SK-N-SH (cell line): Measurements from ENCODE around the gene POLD2. TPM values are rescaled to one million over a fixed set of nuclear protein-coding genes. Genes with fewer than 3 reads are reported as not detected.
"Not testable (repeated sequence)": the region's sequence is repeated elsewhere in the genome, so short reads cannot be mapped to it uniquely, and the experiment has no call there.

Source experiments
- CTCF ChIA-PET: fragments of 300-600, 350-600 bp; formaldehyde crosslinking; extraction: SDS; loops from one replicate; lab custom pipeline; 2021; lab: Yijun Ruan, JAX
- POLR2A ChIA-PET: fragments of 350-600 bp; sonication (Branson Sonifier 250); formaldehyde crosslinking; extraction: SDS; loops from one replicate; lab custom pipeline; 2020; ENCODE audit warnings: antibody characterized with exemption, inconsistent platforms; lab: Yijun Ruan, JAX
- DNase-seq: peaks from one replicate; pipeline ENCODE4 v3.0.0; 2012
- H2AFZ ChIP-seq: fragments of 200-600 bp; sonication (generic); 2 replicates; pipeline ENCODE4 v1.8.1; 2016; ENCODE audit warnings: antibody characterized with exemption, mild to moderate bottlenecking, low read depth
- H3F3A ChIP-seq: fragments of 200-600 bp; sonication (generic); replicated peaks from 2 replicates; pipeline ENCODE3; 2016; ENCODE audit warnings: antibody characterized with exemption, mild to moderate bottlenecking; ENCODE audit not compliant: insufficient read depth
- H3K27ac ChIP-seq, 2 experiments: fragments of 200-500 bp in 1 of 2; fragments of 200-600 bp in 1 of 2; sonication (Bioruptor generic) in 1 of 2; sonication (generic), shearing (Covaris generic) in 1 of 2; 2 replicates each; pipeline versions ENCODE4 v1.5.1 to v1.6.1; 2014 to 2016; ENCODE audit warnings: low read depth in 2 of 2, inconsistent platforms in 1 of 2, low read length in 1 of 2, mild to moderate bottlenecking in 1 of 2, mixed read lengths in 1 of 2
- H3K27me3 ChIP-seq: fragments of 200-600 bp; sonication (generic), shearing (Covaris generic); 2 replicates; pipeline ENCODE4 v1.6.1; 2016; ENCODE audit warnings: mixed run types; ENCODE audit not compliant: insufficient read depth
- H3K36me3 ChIP-seq, 2 experiments: fragments of 200-500 bp in 1 of 2; fragments of 200-600 bp in 1 of 2; sonication (Bioruptor generic) in 1 of 2; sonication (generic) in 1 of 2; replicated peaks in 1 of 2; 2 replicates each; pipeline versions ENCODE3 to v1.5.1; 2014 to 2016; ENCODE audit warnings: low read length in 1 of 2, mild to moderate bottlenecking in 1 of 2; ENCODE audit not compliant: insufficient read depth in 2 of 2, control insufficient read depth in 1 of 2
- H3K4me1 ChIP-seq, 2 experiments: fragments of 200-500 bp in 1 of 2; fragments of 200-600 bp in 1 of 2; sonication (Bioruptor generic) in 1 of 2; sonication (generic), shearing (Covaris generic) in 1 of 2; 2 replicates each; pipeline versions ENCODE4 v1.5.1 to v1.6.1; 2014 to 2016; ENCODE audit warnings: low read depth in 1 of 2, low read length in 1 of 2, mixed run types in 1 of 2; ENCODE audit not compliant: insufficient read depth in 2 of 2, control insufficient read depth in 1 of 2
- H3K4me2 ChIP-seq: fragments of 200-600 bp; sonication (generic), shearing (Covaris generic); 2 replicates; pipeline ENCODE4 v1.6.1; 2017; ENCODE audit warnings: mixed run types
- H3K4me3 ChIP-seq, 2 experiments: fragments of 200-500 bp in 1 of 2; fragments of 200-600 bp in 1 of 2; sonication (Bioruptor generic) in 1 of 2; sonication (generic), shearing (Covaris generic) in 1 of 2; 2 replicates each; pipeline versions ENCODE4 v1.5.1 to v1.8.1; 2014 to 2016; ENCODE audit warnings: low read depth in 2 of 2, inconsistent platforms in 1 of 2, low read length in 1 of 2, mild to moderate bottlenecking in 1 of 2, mixed read lengths in 1 of 2, moderate library complexity in 1 of 2
- H3K79me2 ChIP-seq: fragments of 200-600 bp; sonication (generic); 2 replicates; pipeline ENCODE4 v1.8.1; 2017; ENCODE audit warnings: mild to moderate bottlenecking; ENCODE audit not compliant: insufficient read depth
- H3K9ac ChIP-seq: fragments of 200-600 bp; sonication (generic); 2 replicates; pipeline ENCODE4 v1.6.1; 2017; ENCODE audit warnings: mixed run types
- H3K9me2 ChIP-seq: fragments of 200-600 bp; sonication (generic); 2 replicates; pipeline ENCODE4 v1.6.1; 2017; ENCODE audit warnings: mixed run types
- H3K9me3 ChIP-seq: fragments of 200-600 bp; sonication (generic); 2 replicates; pipeline ENCODE4 v1.6.1; 2017; ENCODE audit warnings: mixed run types, mild to moderate bottlenecking, moderate library complexity
- H4K20me1 ChIP-seq: fragments of 200-600 bp; sonication (generic); 2 replicates; pipeline ENCODE4 v1.6.1; 2017; ENCODE audit warnings: mild to moderate bottlenecking, mixed run types; ENCODE audit not compliant: insufficient read depth
- EP300 ChIP-seq, 2 experiments: IDR thresholded peaks; 2 replicates each; pipeline versions ENCODE4 v1.4.0 to v1.6.1; 2012; ENCODE audit warnings: borderline replicate concordance in 1 of 2, low read depth in 1 of 2, low read length in 1 of 2
- FOSL2 ChIP-seq: IDR thresholded peaks from 2 replicates; pipeline ENCODE4 v1.4.0; 2012; ENCODE audit warnings: low read depth, mild to moderate bottlenecking, moderate library complexity, borderline replicate concordance
- GATA2 ChIP-seq: sonication (generic); formaldehyde crosslinking; IDR thresholded peaks from 2 replicates; pipeline ENCODE4 v1.5.0; 2020; ENCODE audit warnings: mild to moderate bottlenecking, missing genetic modification reagents
- MAX ChIP-seq: IDR thresholded peaks from 2 replicates; pipeline ENCODE4 v1.4.0; 2012; ENCODE audit warnings: low read depth
- NRF1 ChIP-seq: IDR thresholded peaks from 2 replicates; pipeline ENCODE4 v1.6.1; 2012; ENCODE audit warnings: low read depth, mild to moderate bottlenecking, low read length
- REST ChIP-seq: IDR thresholded peaks from 2 replicates; pipeline ENCODE4 v1.6.1; 2012; ENCODE audit warnings: mild to moderate bottlenecking, low read depth, low read length, moderate library complexity
- RXRA ChIP-seq: IDR thresholded peaks from 2 replicates; pipeline ENCODE4 v1.4.0; 2012; ENCODE audit warnings: low read depth, mild to moderate bottlenecking, borderline replicate concordance
- SIN3A ChIP-seq: IDR thresholded peaks from 2 replicates; pipeline ENCODE4 v1.6.1; 2012; ENCODE audit warnings: low read depth, mild to moderate bottlenecking, low read length, moderate library complexity, borderline replicate concordance
- TCF12 ChIP-seq: IDR thresholded peaks from 2 replicates; pipeline ENCODE4 v1.4.0; 2012
- USF1 ChIP-seq: IDR thresholded peaks from 2 replicates; pipeline ENCODE4 v1.4.0; 2012; ENCODE audit warnings: low read depth, borderline replicate concordance
- USF2 ChIP-seq: fragments of 150-350 bp; IDR thresholded peaks from 2 replicates; pipeline ENCODE4 v1.6.1; 2017; ENCODE audit warnings: antibody characterized with exemption, low read length, low read depth, borderline replicate concordance
- YY1 ChIP-seq: IDR thresholded peaks from 2 replicates; pipeline ENCODE4 v1.4.0; 2012; ENCODE audit warnings: low read depth, mild to moderate bottlenecking
- WGBS: methylation state at CpG from one replicate; pipeline ENCODE4 v1.1.6; 2017; ENCODE audit warnings: low lambda C conversion rate; 5-methylcytosine and 5-hydroxymethylcytosine counted together
- polyA plus RNA-seq, 3 experiments: library from polyadenylated mRNA; depleted of rRNA; stranded (reverse); fragments of >200 nt; gene quantifications; 2 replicates each; pipeline ENCODE4 v1.2.3, GENCODE V29; 2012
- TF ChIP-seq, protein P1 (sequence below): fragments of 150-350 bp; IDR thresholded peaks from 2 replicates; pipeline ENCODE4 v1.6.1; 2016; ENCODE audit warnings: mild to moderate bottlenecking, low read depth, low read length

POLD2 gene
- polyA plus RNA-seq, 1 of the 3 experiments (the other 2 are of a cell fraction) = 194 TPM

DNA sequence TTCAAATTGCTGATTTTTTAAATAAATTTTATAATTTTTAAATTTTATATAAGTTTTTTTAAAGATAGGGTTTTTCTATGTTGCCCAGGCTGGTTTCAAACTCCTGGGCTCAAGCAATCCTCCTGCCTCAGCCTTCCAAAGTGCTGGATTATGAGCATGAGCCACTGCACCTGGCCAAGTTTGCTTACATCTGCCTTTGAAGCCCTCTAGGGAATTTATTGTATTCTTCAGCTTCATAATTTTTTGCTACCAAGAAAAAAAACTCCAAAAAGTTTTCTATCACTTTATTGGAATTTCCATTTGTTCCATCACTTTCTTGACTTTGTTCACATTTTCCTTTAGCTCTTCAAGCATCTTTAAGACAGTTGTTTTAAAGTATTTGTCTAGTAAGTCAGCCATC is 3.8 kb upstream of the POLD2 start:
- H3K4me1 ChIP-seq = peaks cover 6 to 11% of the 10 kb centered on the region in 2 experiments; a peak in 3 of 4 replicates

DNA sequence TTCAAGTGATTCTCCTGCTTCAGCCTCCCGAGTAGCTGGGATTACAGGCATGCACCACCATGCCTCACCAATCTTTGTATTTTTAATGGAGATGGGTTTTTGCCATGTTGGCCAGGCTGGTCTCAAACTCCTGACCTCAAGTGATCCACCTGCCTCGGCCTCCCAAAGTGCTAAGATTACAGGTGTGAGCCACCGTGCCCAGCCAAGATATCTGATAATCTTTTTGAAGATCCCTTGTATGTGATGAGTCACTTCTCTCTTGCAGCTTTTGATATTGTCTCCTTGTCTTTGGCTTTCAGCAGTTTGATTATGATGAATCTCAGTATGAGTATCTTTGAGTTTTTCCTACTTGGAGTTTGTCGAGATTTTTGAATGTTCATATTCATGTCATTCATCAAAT is 3.2 kb upstream of the POLD2 start:
- H3K27me3 ChIP-seq, H2AFZ ChIP-seq, H3K4me3 ChIP-seq, H3K9ac ChIP-seq, H3K4me2 ChIP-seq, H3K27ac ChIP-seq, H3K9me2 ChIP-seq, H3K9me3 ChIP-seq, H3K36me3 ChIP-seq, H4K20me1 ChIP-seq, POLR2A ChIA-PET, DNase-seq: not testable (repeated sequence)
- peaks cover 11% of the 10 kb centered on the region for H3F3A ChIP-seq
- CTCF ChIA-PET = interaction anchor here (0.8 to 1.5 kb wide), 4 partner anchors 9 to 70 kb away, joined by 3 to 4 read pairs (median 4); no protein-coding TSS in a partner anchor
- H3K4me1 ChIP-seq = peaks cover 7 to 16% of the 10 kb centered on the region in 2 experiments; a peak in 3 of 4 replicates
- peaks cover 16% of the 10 kb centered on the region for H3K79me2 ChIP-seq
- 83% methylated on average over 4 of the region's 4 CpGs for WGBS

More for the DNA sequence above, 3.8 kb upstream of the POLD2 start:
- ChIA-PET CTCF (interaction anchor here (0.6 to 1.9 kb wide), 4 partner anchors 8 to 220 kb away, joined by 3 to 6 read pairs (median 4); partner anchors contain the start of gene YKT6), POLR2A (no interaction called here)
- H4K20me1 ChIP-seq = no peaks in the 10 kb centered on the region
- no peaks in the 10 kb centered on the region for H3K9me3 ChIP-seq
- no peaks in the 10 kb centered on the region for H3K9me2 ChIP-seq
- H3K36me3 ChIP-seq = no peaks in the 10 kb centered on the region
- H3K9ac ChIP-seq = no peak overlapping the region
- TF ChIP-seq SIN3A = no peak
- no peak for TF ChIP-seq GATA2 (CRISPR knock-in tag)
- TF ChIP-seq, protein P1, sequence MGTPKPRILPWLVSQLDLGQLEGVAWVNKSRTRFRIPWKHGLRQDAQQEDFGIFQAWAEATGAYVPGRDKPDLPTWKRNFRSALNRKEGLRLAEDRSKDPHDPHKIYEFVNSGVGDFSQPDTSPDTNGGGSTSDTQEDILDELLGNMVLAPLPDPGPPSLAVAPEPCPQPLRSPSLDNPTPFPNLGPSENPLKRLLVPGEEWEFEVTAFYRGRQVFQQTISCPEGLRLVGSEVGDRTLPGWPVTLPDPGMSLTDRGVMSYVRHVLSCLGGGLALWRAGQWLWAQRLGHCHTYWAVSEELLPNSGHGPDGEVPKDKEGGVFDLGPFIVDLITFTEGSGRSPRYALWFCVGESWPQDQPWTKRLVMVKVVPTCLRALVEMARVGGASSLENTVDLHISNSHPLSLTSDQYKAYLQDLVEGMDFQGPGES = no peak
- no peak for TF ChIP-seq TCF12
- no peak for TF ChIP-seq USF1
- TF ChIP-seq REST = no peak
- TF ChIP-seq FOSL2 = no peak
- no peak for TF ChIP-seq USF2
- TF ChIP-seq RXRA = no peak
- no peak for TF ChIP-seq EP300 (IDR thresholded peaks at IDR 0.05; ENCODE audit: borderline replicate concordance in 1 of 2, low read depth in 1 of 2, low read length in 1 of 2)
- TF ChIP-seq MAX = no peak
- no peak for TF ChIP-seq NRF1
- TF ChIP-seq YY1 = no peak
- no peak overlapping the region for H3K4me2 ChIP-seq
- H3K27me3 ChIP-seq = no peaks in the 10 kb centered on the region
- H3K79me2 ChIP-seq = peaks cover 10% of the 10 kb centered on the region
- no peak overlapping the region for H3K4me3 ChIP-seq
- peaks cover 11% of the 10 kb centered on the region for H3F3A ChIP-seq
- H2AFZ ChIP-seq = no peak overlapping the region
- no peak for DNase-seq
- H3K27ac ChIP-seq = no peak overlapping the region
